B cell (primary cell): ENCODE measurements around the gene CABCOCO1. TPM values are rescaled to one million over a fixed set of nuclear protein-coding genes. Genes with fewer than 3 reads are reported as not detected.

Experiments
- ATAC-seq: fragments of 200-7000 bp; cut with Tn5 transposase; one replicate; pipeline ENCODE4 v1.10.0; 2021; ENCODE audit warnings: low read depth, mild to moderate bottlenecking, moderate number of reproducible peaks, moderate library complexity
- CTCF ChIA-PET: fragments of 350-600 bp; sonication (Branson Sonifier 250); formaldehyde crosslinking; loops from one replicate; lab custom pipeline; 2021; ENCODE audit warnings: antibody characterized with exemption, inconsistent platforms; lab: Charles Lee
- POLR2A ChIA-PET: fragments of 350-600 bp; sonication (Branson Sonifier 250); formaldehyde crosslinking; loops from one replicate; lab custom pipeline; 2021; ENCODE audit warnings: antibody characterized with exemption; lab: Charles Lee
- DNase-seq: peaks from one replicate; pipeline ENCODE4 v3.0.0; 2013
- H2AFZ ChIP-seq: 2 replicates; pipeline ENCODE4 v1.6.1; 2012; ENCODE audit warnings: mild to moderate bottlenecking, low read depth, low read length; ENCODE audit not compliant: insufficient read depth, poor library complexity, severe bottlenecking
- H3K27ac ChIP-seq, 2 donors: 1 replicate in 1 of 2; 2 replicates in 1 of 2; pipeline ENCODE4 v1.5.1; 2012 to 2013; ENCODE audit warnings: low read length in 2 of 2, mild to moderate bottlenecking in 2 of 2, moderate library complexity in 1 of 2
- H3K27me3 ChIP-seq, 4 experiments: fragments of 200-600 bp in 1 of 4; sonication (generic) in 1 of 4; replicated peaks in 1 of 4; 1 replicate in 2 of 4; 2 replicates in 2 of 4; pipeline versions ENCODE4 v1.6.1 to v1.7.0; 2013 to 2016; ENCODE audit warnings: low read length in 3 of 4, mild to moderate bottlenecking in 2 of 4, mixed read lengths in 1 of 4, moderate library complexity in 1 of 4; ENCODE audit not compliant: insufficient read depth in 4 of 4, control insufficient read depth in 3 of 4; ENCODE audit errors: control extremely low read depth in 1 of 4
- H3K36me3 ChIP-seq, 2 experiments: replicated peaks in 1 of 2; 1 replicate in 1 of 2; 2 replicates in 1 of 2; pipeline versions ENCODE4 v1.6.1 to v1.7.1; 2013; ENCODE audit warnings: low read length in 1 of 2; ENCODE audit not compliant: insufficient read depth in 2 of 2, control insufficient read depth in 1 of 2; ENCODE audit errors: control extremely low read depth in 1 of 2, extremely low read depth in 1 of 2
- H3K4me1 ChIP-seq, 2 donors: fragments of 200-600 bp in 1 of 2; sonication (generic) in 1 of 2; 1 replicate in 1 of 2; 2 replicates in 1 of 2; pipeline versions ENCODE4 v1.5.1 to v1.6.1; 2013 to 2017; ENCODE audit warnings: low read length in 2 of 2; ENCODE audit not compliant: control insufficient read depth in 2 of 2, insufficient read depth in 2 of 2
- H3K4me2 ChIP-seq: replicated peaks from 2 replicates; pipeline ENCODE3; 2012; ENCODE audit warnings: mild to moderate bottlenecking, low read depth, low read length; ENCODE audit not compliant: poor library complexity, severe bottlenecking
- H3K4me3 ChIP-seq, 5 experiments: fragments of 200-600 bp in 1 of 5; sonication (generic) in 1 of 5; 1 replicate in 3 of 5; 2 replicates in 2 of 5; pipeline versions ENCODE4 v1.5.1 to v1.7.0; 2011 to 2016; ENCODE audit warnings: low read length in 4 of 5, mild to moderate bottlenecking in 4 of 5, low read depth in 2 of 5, control low read depth in 1 of 5, moderate library complexity in 1 of 5; ENCODE audit not compliant: insufficient read depth in 1 of 5; ENCODE audit errors: control extremely low read depth in 1 of 5, extremely low read depth in 1 of 5
- H3K79me2 ChIP-seq: fragments of 200-600 bp; sonication (generic); one replicate; pipeline ENCODE4 v1.6.0; 2016; ENCODE audit warnings: low read length; ENCODE audit not compliant: control insufficient read depth, insufficient read depth
- H3K9ac ChIP-seq: fragments of 200-600 bp; sonication (generic); 2 replicates; pipeline ENCODE4 v1.6.1; 2017; ENCODE audit warnings: mild to moderate bottlenecking, low read length, moderate library complexity
- H3K9me3 ChIP-seq, 3 donors: one replicate each; pipeline versions ENCODE4 v1.6.1 to v1.7.1; 2013; ENCODE audit warnings: low read length in 2 of 3; ENCODE audit not compliant: control insufficient read depth in 2 of 3, insufficient read depth in 1 of 3; ENCODE audit errors: control extremely low read depth in 1 of 3
- H4K20me1 ChIP-seq: 2 replicates; pipeline ENCODE4 v1.6.0; 2012; ENCODE audit warnings: mild to moderate bottlenecking, low read length; ENCODE audit not compliant: insufficient read depth, control insufficient read depth, poor library complexity, severe bottlenecking
- H3K27ac Mint-ChIP-seq: one replicate; pipeline ENCODE4 v1.8.0; 2021; ENCODE audit warnings: mixed read lengths
- H3K27me3 Mint-ChIP-seq: one replicate; pipeline ENCODE4 v1.8.0; 2021; ENCODE audit warnings: mixed read lengths
- H3K4me1 Mint-ChIP-seq: one replicate; pipeline ENCODE4 v1.8.0; 2021; ENCODE audit warnings: mixed read lengths
- H3K4me3 Mint-ChIP-seq: one replicate; pipeline ENCODE4 v1.8.0; 2021; ENCODE audit warnings: mixed read lengths
- H3K9me3 Mint-ChIP-seq: one replicate; pipeline ENCODE4 v1.8.0; 2022; ENCODE audit warnings: mixed read lengths; ENCODE audit not compliant: insufficient read depth
- EZH2 ChIP-seq: IDR thresholded peaks from 2 replicates; pipeline ENCODE4 v1.6.1; 2012; ENCODE audit warnings: borderline replicate concordance, low read depth, mild to moderate bottlenecking, moderate library complexity, low read length; ENCODE audit not compliant: insufficient read depth, poor library complexity, severe bottlenecking
- WGBS: methylation state at CpG from one replicate; pipeline ENCODE4 v1.1.5; 2013; ENCODE audit warnings: missing lambda C conversion rate; ENCODE audit not compliant: insufficient coverage; 5-methylcytosine and 5-hydroxymethylcytosine counted together
- intact Hi-C: fragments of 100-400 bp; cut with micrococcal nuclease; formaldehyde crosslinking; loops from one replicate; pipeline ENCODE4 v1.10.0; 2022
- polyA plus RNA-seq: library from polyadenylated mRNA; depleted of rRNA; stranded (reverse); fragments of >200 nt; gene quantifications from 2 replicates; pipeline ENCODE4 v1.2.3, GENCODE V29; 2012
- total RNA-seq, 2 donors: library from RNA; stranded (reverse); fragments of 120-200 nt in 1 of 2; gene quantifications; 1 replicate in 1 of 2; 2 replicates in 1 of 2; pipeline versions ENCODE4 v1.2.3 to v1.2.4, GENCODE V29; 2013 to 2022
- TF ChIP-seq, protein P1 (sequence below): fragments of 200-600 bp; IDR thresholded peaks from one replicate; pipeline ENCODE4 v1.8.0; 2022; ENCODE audit warnings: antibody characterized with exemption, mild to moderate bottlenecking

Gene CABCOCO1
- total and polyA plus RNA-seq, 2 donors (not counting 1 experiment from before 2014, with no cell fraction given): not detected

DNA sequence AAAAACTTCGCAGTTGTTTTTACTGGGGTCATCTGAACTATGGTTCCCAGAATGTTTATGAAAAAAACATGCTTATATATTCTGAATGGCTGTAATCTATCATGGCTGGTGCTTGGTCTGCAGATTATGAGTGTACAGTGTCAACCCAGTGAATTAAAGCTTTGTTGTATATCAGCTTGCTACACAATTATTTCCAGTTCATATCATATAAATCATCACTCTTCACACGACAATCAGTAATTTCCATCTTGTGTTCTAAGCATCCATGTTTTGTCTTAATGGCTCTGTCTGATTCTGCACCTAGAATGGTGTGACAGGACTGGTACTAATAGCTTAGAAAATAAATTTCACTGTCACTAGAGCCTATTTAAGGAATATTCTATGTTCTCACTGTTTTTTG lies 83.6 kb downstream of the CABCOCO1 start:
- no peaks in the 10 kb centered on the region for H3K27me3 Mint-ChIP-seq

DNA sequence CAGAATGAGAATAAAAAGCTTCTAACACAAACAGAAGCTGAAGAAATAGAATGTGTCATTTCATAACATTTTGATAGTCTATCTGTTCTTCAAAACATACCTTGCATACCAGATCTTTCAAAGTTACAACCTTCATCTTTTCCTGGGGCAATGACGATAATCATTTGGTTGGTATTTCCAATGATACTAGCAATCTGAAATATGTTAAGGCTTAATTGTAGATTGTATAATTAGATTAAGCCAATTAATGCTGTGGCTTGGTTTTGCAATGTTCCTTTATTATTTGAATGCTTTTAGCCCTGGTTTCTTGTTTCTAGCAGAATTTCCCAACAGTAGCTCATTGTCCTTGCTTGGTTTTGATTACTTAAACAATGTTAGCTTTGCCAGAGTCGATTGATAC lies 84.6 kb downstream of the CABCOCO1 start:
- Mint-ChIP-seq H3K4me3 (no peak overlapping the region), H3K4me1 (peaks cover 16% of the 10 kb centered on the region), H3K27me3 (no peaks in the 10 kb centered on the region), H3K9me3 (no peaks in the 10 kb centered on the region), H3K27ac (no peak overlapping the region)
- H2AFZ ChIP-seq: no peak overlapping the region
- WGBS: no CpG with 5 or more reads among the region's 2 CpGs
- no peak for ATAC-seq
- no peaks in the 10 kb centered on the region for H3K36me3 ChIP-seq
- no peak overlapping the region for H3K4me3 ChIP-seq
- H3K4me1 ChIP-seq: peaks cover 12 to 13% of the 10 kb centered on the region in 2 donors
- no peak for DNase-seq
- peaks cover 0 to 2% (median 0%) of the 10 kb centered on the region in 3 donors for H3K9me3 ChIP-seq
- ChIA-PET CTCF (interaction anchor here (1.5 to 1.6 kb wide), 2 partner anchors 498 kb away, joined by 5 to 7 read pairs; no protein-coding TSS in a partner anchor), POLR2A (no interaction called here)
- no peak overlapping the region for H3K27ac ChIP-seq
- TF ChIP-seq, protein P1, sequence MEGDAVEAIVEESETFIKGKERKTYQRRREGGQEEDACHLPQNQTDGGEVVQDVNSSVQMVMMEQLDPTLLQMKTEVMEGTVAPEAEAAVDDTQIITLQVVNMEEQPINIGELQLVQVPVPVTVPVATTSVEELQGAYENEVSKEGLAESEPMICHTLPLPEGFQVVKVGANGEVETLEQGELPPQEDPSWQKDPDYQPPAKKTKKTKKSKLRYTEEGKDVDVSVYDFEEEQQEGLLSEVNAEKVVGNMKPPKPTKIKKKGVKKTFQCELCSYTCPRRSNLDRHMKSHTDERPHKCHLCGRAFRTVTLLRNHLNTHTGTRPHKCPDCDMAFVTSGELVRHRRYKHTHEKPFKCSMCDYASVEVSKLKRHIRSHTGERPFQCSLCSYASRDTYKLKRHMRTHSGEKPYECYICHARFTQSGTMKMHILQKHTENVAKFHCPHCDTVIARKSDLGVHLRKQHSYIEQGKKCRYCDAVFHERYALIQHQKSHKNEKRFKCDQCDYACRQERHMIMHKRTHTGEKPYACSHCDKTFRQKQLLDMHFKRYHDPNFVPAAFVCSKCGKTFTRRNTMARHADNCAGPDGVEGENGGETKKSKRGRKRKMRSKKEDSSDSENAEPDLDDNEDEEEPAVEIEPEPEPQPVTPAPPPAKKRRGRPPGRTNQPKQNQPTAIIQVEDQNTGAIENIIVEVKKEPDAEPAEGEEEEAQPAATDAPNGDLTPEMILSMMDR: no peak
- no peak for TF ChIP-seq EZH2
- H4K20me1 ChIP-seq: no peaks in the 10 kb centered on the region
- H3K4me2 ChIP-seq: no peak overlapping the region
- no peak overlapping the region for H3K9ac ChIP-seq
- intact Hi-C loops: no loop called here
- H3K27me3 ChIP-seq: no peaks in the 10 kb centered on the region
- H3K79me2 ChIP-seq: no peaks in the 10 kb centered on the region

More for the DNA sequence above, 83.6 kb downstream of the CABCOCO1 start:
- Mint-ChIP-seq H3K27ac (no peak overlapping the region), H3K9me3 (no peaks in the 10 kb centered on the region), H3K4me3 (no peak overlapping the region), H3K4me1 (peaks cover 7% of the 10 kb centered on the region)
- WGBS: no CpG with 5 or more reads among the region's 2 CpGs
- Histone ChIP-seq H3K9ac (no peak overlapping the region), H3K9me3 (peaks cover 0 to 2% (median 0%) of the 10 kb centered on the region in 3 donors), H3K4me1 (peaks cover 3 to 4% of the 10 kb centered on the region in 2 donors), H2AFZ (no peak overlapping the region), H4K20me1 (no peaks in the 10 kb centered on the region), H3K79me2 (no peaks in the 10 kb centered on the region), H3K4me2 (no peak overlapping the region), H3K36me3 (no peaks in the 10 kb centered on the region), H3K27me3 (no peaks in the 10 kb centered on the region), H3K27ac (no peak overlapping the region), H3K4me3 (no peak overlapping the region)
- DNase-seq: no peak
- TF ChIP-seq EZH2: no peak
- TF ChIP-seq, protein P1: no peak
- POLR2A ChIA-PET: no interaction called here
- ATAC-seq: no peak
- CTCF ChIA-PET: interaction anchor here (1.5 kb wide), 1 partner anchor 499 kb away, joined by 7 read pairs; no protein-coding TSS in a partner anchor
- intact Hi-C loops: no loop called here
